K562 (cell line): ENCODE measurements around the gene ACSM6.

ENCODE experiments used
- CTCF ChIP-seq, 3 experiments: IDR thresholded peaks in 2 of 3; conservative IDR thresholded peaks in 1 of 3; 2 replicates each; pipeline ENCODE4 v1.5.1; 2011 to 2012; ENCODE audit warnings: low read length in 3 of 3, mild to moderate bottlenecking in 3 of 3, control low read depth in 2 of 3, improper control_type of control experiment in 1 of 3, inconsistent platforms in 1 of 3, low read depth in 1 of 3, mixed read lengths in 1 of 3, moderate library complexity in 1 of 3; ENCODE audit not compliant: insufficient read depth in 2 of 3
- FOXM1 ChIP-seq, 2 experiments: fragments of 450-650 bp in 1 of 2; sonication (generic) in 1 of 2; formaldehyde crosslinking in 1 of 2; IDR thresholded peaks; 2 replicates each; pipeline versions ENCODE4 v1.6.1 to v1.9.0; 2017 to 2022; ENCODE audit warnings: low read depth in 2 of 2, mild to moderate bottlenecking in 2 of 2, missing genetic modification reagents in 1 of 2, moderate library complexity in 1 of 2
- NCOA1 ChIP-seq: fragments of 450-650 bp; IDR thresholded peaks from 2 replicates; pipeline ENCODE4 v1.6.1; 2016; ENCODE audit warnings: low read depth
- POLR2AphosphoS5 ChIP-seq: IDR thresholded peaks from 2 replicates; pipeline ENCODE4 v1.6.1; 2011; ENCODE audit warnings: mild to moderate bottlenecking, low read depth, low read length, moderate library complexity; ENCODE audit not compliant: control insufficient read depth, insufficient read depth
- TCF7 ChIP-seq: sonication (generic); IDR thresholded peaks from 2 replicates; pipeline ENCODE4 v1.6.1; 2016; ENCODE audit warnings: antibody characterized with exemption, borderline replicate concordance

GRCh38 chr10:95234951-95235350 is 40.9 kb downstream of the ACSM6 start:
- no peak for TF ChIP-seq TCF7
- no peak for TF ChIP-seq NCOA1
- no peak for TF ChIP-seq FOXM1 (IDR thresholded peaks at IDR 0.05; ENCODE audit: low read depth)
- TF ChIP-seq FOXM1 (CRISPR knock-in tag; IDR thresholded peaks at IDR 0.05; ENCODE audit: low read depth), result no peak
- TF ChIP-seq POLR2AphosphoS5, result no peak
- TF ChIP-seq CTCF (IDR thresholded peaks at IDR 0.05 in 2 of 3, conservative IDR thresholded peaks at IDR 0.05 in 1 of 3; ENCODE audit: insufficient read depth in 2 of 3, low read depth in 1 of 3, low read length in 3 of 3), result no peak
